ENCODE results near the gene UTS2. TPM values are rescaled to one million over a fixed set of nuclear protein-coding genes. Genes with fewer than 3 reads are reported as not detected.

The UTS2 gene
- total and polyA plus RNA-seq, 7 donors, result 0.20 to 0.24 TPM; not detected in 5

- DNase-seq (no peak), ATAC-seq (no peak)
- H3K27me3 ChIP-seq (ENCODE audit: insufficient read depth in 3 of 3, low read length in 2 of 3), result no peaks in the 10 kb centered on the region
- no peaks in the 10 kb centered on the region for H3K4me1 ChIP-seq
- TF ChIP-seq CTCF (IDR thresholded peaks at IDR 0.05), result no peak
- 51 to 59% (median 52%) methylated on average over 1 of the region's 1 CpG for WGBS, 3 donors
- no peak overlapping the region for H3K27ac ChIP-seq
- intact Hi-C loops (cut with DNase I), result no loop called here
- H3K36me3 ChIP-seq (ENCODE audit: insufficient read depth in 1 of 2, low read depth in 1 of 2), result no peaks in the 10 kb centered on the region
- H3K9me3 ChIP-seq, result no peaks in the 10 kb centered on the region
- no peak overlapping the region for H3K4me3 ChIP-seq
Observed at GRCh38 chr1:7878027-7878426, 25.2 kb upstream of the UTS2 start.

- no peak for ATAC-seq
- WGBS, 3 donors, result 78 to 83% (median 82%) methylated on average over 11 of the region's 11 CpGs
- no peaks in the 10 kb centered on the region for H3K9me3 ChIP-seq
- H3K4me3 ChIP-seq, result no peak overlapping the region
- TF ChIP-seq CTCF (IDR thresholded peaks at IDR 0.05), result no peak
- intact Hi-C loops (cut with DNase I), result no loop called here
- H3K36me3 ChIP-seq (ENCODE audit: insufficient read depth in 1 of 2, low read depth in 1 of 2), result no peaks in the 10 kb centered on the region
- DNase-seq, result no peak
- no peak overlapping the region for H3K27ac ChIP-seq
- H3K27me3 ChIP-seq (ENCODE audit: insufficient read depth in 3 of 3, low read length in 2 of 3), result no peaks in the 10 kb centered on the region
- no peaks in the 10 kb centered on the region for H3K4me1 ChIP-seq
Observed at GRCh38 chr1:7873801-7874795, 21.2 kb upstream of the UTS2 start.

GRCh38 chr1:7871136-7871535 lies 18.3 kb upstream of the UTS2 start:
- H3K27ac ChIP-seq, result no peak overlapping the region
- intact Hi-C loops (cut with DNase I), result no loop called here
- no peaks in the 10 kb centered on the region for H3K4me1 ChIP-seq
- no peak overlapping the region for H3K4me3 ChIP-seq
- WGBS, 3 donors, result 70 to 77% (median 71%) methylated on average over 6 of the region's 6 CpGs
- no peak for ATAC-seq
- H3K36me3 ChIP-seq (ENCODE audit: insufficient read depth in 1 of 2, low read depth in 1 of 2), result no peaks in the 10 kb centered on the region
- H3K9me3 ChIP-seq, result no peaks in the 10 kb centered on the region
- no peak for TF ChIP-seq CTCF (IDR thresholded peaks at IDR 0.05)
- no peaks in the 10 kb centered on the region for H3K27me3 ChIP-seq (ENCODE audit: insufficient read depth in 3 of 3, low read length in 2 of 3)
- no peak for DNase-seq

GRCh38 chr1:7869136-7869920 lies 16.5 kb upstream of the UTS2 start:
- WGBS, 3 donors, result 79 to 85% (median 84%) methylated on average over 16 of the region's 16 CpGs
- no peak overlapping the region for H3K27ac ChIP-seq
- TF ChIP-seq CTCF (IDR thresholded peaks at IDR 0.05), result no peak
- no peaks in the 10 kb centered on the region for H3K27me3 ChIP-seq (ENCODE audit: insufficient read depth in 3 of 3, low read length in 2 of 3)
- no peaks in the 10 kb centered on the region for H3K9me3 ChIP-seq
- H3K36me3 ChIP-seq (ENCODE audit: insufficient read depth in 1 of 2, low read depth in 1 of 2), result no peaks in the 10 kb centered on the region
- no peaks in the 10 kb centered on the region for H3K4me1 ChIP-seq
- H3K4me3 ChIP-seq, result no peak overlapping the region
- ATAC-seq, result no peak
- intact Hi-C loops (cut with DNase I), result no loop called here
- no peak for DNase-seq
